DMS53 (cell line): ENCODE data around the gene ZNF771.

Source experiments
- DNase-seq: peaks from one replicate; lab custom pipeline; 2025; lab: John Stamatoyannopoulos, UW

The ZNF771 gene

GRCh38 chr16:30398661-30399434, 8.6 kb upstream of the ZNF771 start:
- no peak for DNase-seq

GRCh38 chr16:30399435-30400186, 7.8 kb upstream of the ZNF771 start:
- peak; percentile 71 for DNase-seq

- DNase-seq, result peak; percentile 96
These were observed 5.5 kb upstream of the ZNF771 start for GRCh38 chr16:30401768-30402425.

DNA sequence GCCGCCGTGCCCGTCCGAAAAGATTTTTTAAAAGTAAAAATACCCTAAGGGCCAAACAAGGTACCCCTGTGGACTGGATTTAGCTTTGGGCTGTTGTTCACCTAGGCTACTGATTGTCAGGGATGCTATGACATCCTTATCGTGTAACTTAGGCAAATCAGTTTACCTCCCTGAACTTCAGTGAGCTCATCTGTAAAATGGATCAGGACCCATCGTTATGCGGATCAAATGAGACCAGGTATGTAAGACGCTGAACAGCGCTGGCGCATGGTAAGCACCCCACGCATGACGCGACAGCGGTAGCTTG, 658 bp upstream of the ZNF771 start:
- no peak for DNase-seq

DNA sequence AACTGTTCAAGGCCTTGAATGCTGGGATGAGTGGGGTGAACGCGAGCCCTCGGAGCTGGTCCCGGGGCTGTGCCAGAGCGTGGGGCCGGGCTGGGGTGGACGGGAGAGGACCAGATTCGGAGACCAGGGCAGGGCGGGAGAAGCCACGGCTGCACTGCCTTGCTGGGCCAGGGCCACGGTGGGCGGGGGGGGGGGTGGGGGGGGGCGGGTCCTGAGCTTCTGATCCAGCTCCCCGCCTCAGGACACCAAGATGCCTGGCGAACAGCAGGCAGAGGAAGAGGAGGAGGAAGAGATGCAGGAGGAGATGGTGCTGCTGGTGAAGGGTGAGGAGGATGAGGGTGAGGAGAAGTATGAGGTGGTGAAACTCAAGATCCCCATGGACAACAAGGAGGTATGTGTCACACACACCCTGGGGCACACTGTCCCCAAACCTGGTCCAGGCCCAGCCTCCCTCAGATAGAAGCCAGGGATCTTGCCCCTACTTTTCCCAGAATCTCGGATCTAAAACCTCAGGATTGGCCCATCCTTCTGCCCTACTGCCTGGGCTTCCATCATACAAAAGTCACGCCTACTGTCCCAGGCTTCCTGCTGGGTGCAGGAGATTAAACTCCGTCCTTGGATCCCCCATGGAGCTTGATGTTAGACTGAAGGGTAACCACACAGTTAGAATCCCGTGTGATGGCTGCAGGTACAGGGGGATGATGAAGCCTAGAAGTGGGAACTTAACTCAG, 563 bp downstream of the ZNF771 start:
- peak; percentile 57 for DNase-seq

- peak; percentile 92 for DNase-seq
These were observed 2.0 kb downstream of the ZNF771 start for GRCh38 chr16:30409125-30410060.

GRCh38 chr16:30413112-30413806, 5.9 kb downstream of the ZNF771 start:
- DNase-seq, result no peak

DNA sequence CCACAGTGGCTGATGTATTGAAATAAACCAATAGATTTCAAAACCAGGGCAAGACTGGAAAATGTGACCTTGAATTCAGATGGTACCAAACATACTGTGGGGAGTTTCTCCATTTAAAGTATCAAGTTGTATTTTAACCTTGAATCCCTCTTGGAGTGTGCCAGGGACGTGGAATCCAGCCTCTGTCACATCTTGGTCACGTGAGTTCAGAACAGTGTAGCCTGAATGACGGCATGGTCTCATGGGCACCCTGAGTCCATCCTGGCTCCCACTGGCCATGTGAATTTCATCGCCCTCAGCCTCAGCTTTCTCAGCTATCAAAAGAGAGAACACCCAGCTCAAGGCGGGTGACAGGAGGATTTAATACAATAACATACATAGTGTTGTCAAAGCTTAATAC, 6.8 kb downstream of the ZNF771 start:
- DNase-seq, result no peak

GRCh38 chr16:30416047-30416603, 8.7 kb downstream of the ZNF771 start:
- DNase-seq, result no peak

- DNase-seq, result peak; percentile 77
These were observed 9.5 kb downstream of the ZNF771 start for GRCh38 chr16:30416624-30417528.

DNA sequence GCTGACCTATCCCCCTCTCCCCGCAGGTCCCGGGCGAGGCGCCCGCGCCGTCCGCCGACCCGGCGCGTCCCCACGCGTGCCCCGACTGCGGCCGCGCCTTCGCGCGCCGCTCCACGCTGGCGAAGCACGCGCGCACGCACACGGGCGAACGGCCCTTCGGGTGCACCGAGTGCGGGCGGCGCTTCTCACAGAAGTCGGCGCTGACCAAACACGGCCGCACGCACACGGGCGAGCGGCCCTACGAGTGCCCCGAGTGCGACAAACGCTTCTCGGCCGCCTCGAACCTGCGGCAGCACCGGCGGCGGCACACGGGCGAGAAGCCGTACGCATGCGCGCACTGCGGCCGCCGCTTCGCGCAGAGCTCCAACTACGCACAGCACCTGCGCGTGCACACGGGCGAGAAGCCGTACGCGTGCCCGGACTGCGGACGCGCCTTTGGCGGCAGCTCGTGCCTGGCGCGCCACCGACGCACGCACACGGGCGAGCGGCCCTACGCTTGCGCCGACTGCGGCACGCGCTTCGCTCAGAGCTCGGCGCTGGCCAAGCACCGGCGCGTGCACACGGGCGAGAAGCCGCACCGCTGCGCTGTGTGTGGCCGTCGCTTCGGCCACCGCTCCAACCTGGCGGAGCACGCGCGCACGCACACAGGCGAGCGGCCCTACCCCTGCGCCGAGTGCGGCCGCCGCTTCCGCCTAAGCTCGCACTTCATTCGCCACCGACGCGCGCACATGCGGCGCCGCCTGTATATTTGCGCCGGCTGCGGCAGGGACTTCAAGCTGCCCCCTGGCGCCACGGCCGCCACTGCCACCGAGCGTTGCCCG, 10.3 kb downstream of the ZNF771 start:
- peak; percentile 99 for DNase-seq

- DNase-seq, result peak; percentile 51
These were observed 11.2 kb downstream of the ZNF771 start for GRCh38 chr16:30418350-30419181.

GRCh38 chr16:30421010-30421409, 13.6 kb downstream of the ZNF771 start:
- DNase-seq, result no peak

DNA sequence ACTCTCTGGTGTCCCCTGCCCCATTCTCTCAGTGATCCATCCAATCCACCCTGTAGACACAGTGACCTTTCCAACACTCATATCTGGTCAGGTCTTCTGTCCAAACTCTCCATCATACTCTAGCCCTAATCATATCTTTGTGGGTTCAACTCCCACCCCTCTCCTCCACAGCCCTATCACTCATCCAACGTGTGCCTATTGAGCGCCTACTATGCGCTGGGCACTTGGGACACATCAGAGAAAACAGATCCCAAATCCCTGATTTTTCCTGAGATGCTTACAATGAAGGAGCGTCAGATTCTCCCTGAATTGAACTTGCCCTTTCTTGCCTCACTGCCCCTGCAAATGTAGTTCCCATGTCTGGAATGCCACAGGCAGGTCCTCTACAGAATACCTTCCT, 20.6 kb downstream of the ZNF771 start:
- no peak for DNase-seq

DNA sequence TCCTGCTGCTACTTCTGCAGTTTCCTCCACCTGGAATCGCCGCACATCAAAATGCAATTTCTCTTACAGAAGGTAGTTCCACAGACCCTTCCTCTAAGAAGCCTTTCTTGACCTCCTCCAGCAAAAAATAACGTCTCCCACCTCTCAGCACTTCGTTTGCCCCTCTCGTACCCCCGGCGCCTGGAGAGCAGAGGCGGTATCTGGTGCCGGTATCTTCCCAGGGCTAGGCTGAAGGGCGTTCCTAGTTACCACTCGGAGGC, 21.9 kb downstream of the ZNF771 start:
- DNase-seq, result no peak

- DNase-seq, result peak; percentile 100
These were observed 22.4 kb downstream of the ZNF771 start, which contains the start of gene DCTPP1 for GRCh38 chr16:30429678-30430427. Gene DCTPP1 (minus strand): TSS chr16:30430030. CDS start chr16:30429980, 50 bp downstream.

- no peak for DNase-seq
These were observed 23.1 kb downstream of the ZNF771 start for GRCh38 chr16:30430428-30430970.
